ENCODE data around the gene GRIK4.

Gene GRIK4

DNA sequence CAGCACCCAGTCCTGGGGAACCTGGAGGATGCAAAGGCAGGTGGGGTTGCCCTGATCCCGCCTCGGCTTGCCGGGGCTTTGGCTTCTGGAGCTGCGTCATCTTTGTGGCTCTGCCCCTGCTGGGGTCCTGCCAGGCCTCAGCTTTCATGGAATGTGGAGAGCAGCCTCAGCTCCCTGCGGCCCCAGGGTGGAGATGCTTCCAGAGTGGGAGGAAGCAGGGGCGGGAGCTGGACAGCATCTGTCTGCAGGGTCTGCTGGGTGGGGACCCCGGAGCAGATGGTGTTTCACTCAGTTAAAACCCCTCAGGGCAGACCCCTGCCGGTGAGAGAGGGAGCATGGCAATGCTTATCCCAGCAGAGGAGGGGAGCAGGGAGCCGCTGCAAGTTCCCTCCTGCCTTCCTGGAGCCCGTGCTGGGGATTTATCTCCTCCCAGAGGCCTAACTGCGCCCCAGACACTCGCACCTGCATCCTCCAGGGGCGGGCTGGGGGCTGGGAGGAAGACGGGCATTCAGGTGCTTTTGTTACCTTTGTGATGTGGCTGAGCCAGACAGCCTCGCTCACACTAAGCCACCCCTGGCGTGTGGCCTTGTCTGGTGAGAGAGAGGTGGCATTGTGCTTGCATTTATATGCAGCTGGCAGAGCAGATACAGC is 15.7 kb downstream of the GRIK4 start:
- H3K27ac ChIP-seq (ENCODE audit: low read depth, low read length, severe bottlenecking) = no peak overlapping the region
- H3K4me3 ChIP-seq (ENCODE audit: extremely low read depth, insufficient read depth, low read length, poor library complexity, severe bottlenecking) = no peak overlapping the region
- 39 to 45% methylated on average over 11 to 13 of the region's 16 CpGs for WGBS, 2 experiments (ENCODE audit: insufficient coverage in 2 of 2)
- H3K9me3 ChIP-seq (ENCODE audit: control insufficient read depth, low read length) = no peaks in the 10 kb centered on the region
- H3K4me1 ChIP-seq (ENCODE audit: control insufficient read depth, insufficient read depth, low read length, poor library complexity, severe bottlenecking) = peaks cover 5% of the 10 kb centered on the region
- no peaks in the 10 kb centered on the region for H3K36me3 ChIP-seq (ENCODE audit: control insufficient read depth, insufficient read depth, low read length)

DNA sequence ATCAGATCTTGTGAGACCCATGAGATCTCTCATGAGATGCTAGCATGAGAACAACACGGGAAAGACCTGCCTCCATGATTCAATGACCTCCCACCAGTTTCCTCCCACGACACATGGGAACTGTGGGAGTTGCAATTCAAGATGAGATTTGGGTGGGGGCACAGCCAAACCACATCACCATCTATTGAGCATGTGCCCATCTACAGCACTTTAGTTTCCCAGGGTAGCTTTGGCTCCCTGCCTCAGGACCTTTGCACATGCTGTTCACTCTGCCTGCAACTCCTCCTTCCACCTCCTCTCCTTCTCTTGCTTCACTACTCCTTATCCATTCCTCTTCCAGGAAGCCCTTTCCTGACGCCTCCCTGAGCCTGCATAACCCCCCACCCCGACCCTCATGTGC is 17.2 kb downstream of the GRIK4 start:
- peaks cover 11% of the 10 kb centered on the region for H3K4me1 ChIP-seq (ENCODE audit: control insufficient read depth, insufficient read depth, low read length, poor library complexity, severe bottlenecking)

DNA sequence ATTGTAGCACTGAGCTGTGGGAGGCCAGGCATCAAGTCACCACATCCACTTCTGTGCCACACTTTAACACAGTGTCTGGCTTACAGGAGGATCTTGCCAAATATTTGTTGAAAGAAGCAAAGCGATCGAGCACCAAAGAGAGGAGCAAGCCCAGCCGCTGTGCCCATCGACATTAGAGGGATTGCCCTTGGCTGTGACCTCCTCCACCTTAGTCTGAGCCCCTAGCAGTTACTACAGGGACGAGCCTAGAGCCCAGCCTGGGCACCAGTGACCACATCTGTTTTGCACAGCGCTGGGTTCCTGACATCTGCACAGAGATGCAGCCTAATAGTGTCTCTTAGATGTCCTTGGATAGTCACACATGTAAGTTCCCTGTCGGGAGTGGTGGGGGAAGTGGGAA is 17.7 kb downstream of the GRIK4 start:
- WGBS, 2 experiments (ENCODE audit: insufficient coverage in 2 of 2) = 90 to 93% methylated on average over 6 to 7 of the region's 7 CpGs
- H3K36me3 ChIP-seq (ENCODE audit: control insufficient read depth, insufficient read depth, low read length) = no peaks in the 10 kb centered on the region
- peaks cover 11% of the 10 kb centered on the region for H3K4me1 ChIP-seq (ENCODE audit: control insufficient read depth, insufficient read depth, low read length, poor library complexity, severe bottlenecking)

More for the DNA sequence above, 17.2 kb downstream of the GRIK4 start:
- Histone ChIP-seq H3K27ac (ENCODE audit: low read depth, low read length, severe bottlenecking) (no peak overlapping the region), H3K9me3 (ENCODE audit: control insufficient read depth, low read length) (no peaks in the 10 kb centered on the region), H3K4me3 (ENCODE audit: extremely low read depth, insufficient read depth, low read length, poor library complexity, severe bottlenecking) (no peak overlapping the region), H3K36me3 (ENCODE audit: control insufficient read depth, insufficient read depth, low read length) (no peaks in the 10 kb centered on the region)
- WGBS, 2 experiments (ENCODE audit: insufficient coverage in 2 of 2) = 79 to 85% methylated on average over 3 to 4 of the region's 4 CpGs

DNA sequence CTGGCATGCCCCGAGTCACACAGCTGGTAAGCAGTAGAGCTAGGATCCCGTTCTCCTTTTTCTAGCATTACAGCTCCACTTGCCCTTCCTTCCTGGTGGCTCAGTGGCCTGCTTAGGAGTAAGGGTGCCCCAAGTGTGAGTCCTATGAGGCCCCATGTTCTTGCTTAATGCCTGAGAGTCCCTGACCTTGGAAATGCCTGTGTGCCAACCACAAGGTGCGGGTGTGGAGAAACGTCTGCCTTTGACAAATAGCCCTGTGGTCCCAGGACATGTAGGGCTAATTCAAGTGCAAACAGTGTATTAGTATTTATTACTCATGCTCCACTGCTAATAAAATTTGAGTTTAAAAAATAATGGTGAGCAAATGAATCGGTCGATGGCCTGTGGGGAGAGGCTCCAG is 18.4 kb downstream of the GRIK4 start:
- no peaks in the 10 kb centered on the region for H3K9me3 ChIP-seq (ENCODE audit: control insufficient read depth, low read length)
- peaks cover 11% of the 10 kb centered on the region for H3K4me1 ChIP-seq (ENCODE audit: control insufficient read depth, insufficient read depth, low read length, poor library complexity, severe bottlenecking)
- H3K36me3 ChIP-seq (ENCODE audit: control insufficient read depth, insufficient read depth, low read length) = no peaks in the 10 kb centered on the region
- no peak overlapping the region for H3K4me3 ChIP-seq (ENCODE audit: extremely low read depth, insufficient read depth, low read length, poor library complexity, severe bottlenecking)
- WGBS, 2 experiments (ENCODE audit: insufficient coverage in 2 of 2) = 77 to 94% methylated on average over 5 of the region's 6 CpGs
- H3K27ac ChIP-seq (ENCODE audit: low read depth, low read length, severe bottlenecking) = no peak overlapping the region

More for the DNA sequence above, 17.7 kb downstream of the GRIK4 start:
- H3K4me3 ChIP-seq (ENCODE audit: extremely low read depth, insufficient read depth, low read length, poor library complexity, severe bottlenecking) = no peak overlapping the region
- H3K27ac ChIP-seq (ENCODE audit: low read depth, low read length, severe bottlenecking) = no peak overlapping the region
- H3K9me3 ChIP-seq (ENCODE audit: control insufficient read depth, low read length) = no peaks in the 10 kb centered on the region

DNA sequence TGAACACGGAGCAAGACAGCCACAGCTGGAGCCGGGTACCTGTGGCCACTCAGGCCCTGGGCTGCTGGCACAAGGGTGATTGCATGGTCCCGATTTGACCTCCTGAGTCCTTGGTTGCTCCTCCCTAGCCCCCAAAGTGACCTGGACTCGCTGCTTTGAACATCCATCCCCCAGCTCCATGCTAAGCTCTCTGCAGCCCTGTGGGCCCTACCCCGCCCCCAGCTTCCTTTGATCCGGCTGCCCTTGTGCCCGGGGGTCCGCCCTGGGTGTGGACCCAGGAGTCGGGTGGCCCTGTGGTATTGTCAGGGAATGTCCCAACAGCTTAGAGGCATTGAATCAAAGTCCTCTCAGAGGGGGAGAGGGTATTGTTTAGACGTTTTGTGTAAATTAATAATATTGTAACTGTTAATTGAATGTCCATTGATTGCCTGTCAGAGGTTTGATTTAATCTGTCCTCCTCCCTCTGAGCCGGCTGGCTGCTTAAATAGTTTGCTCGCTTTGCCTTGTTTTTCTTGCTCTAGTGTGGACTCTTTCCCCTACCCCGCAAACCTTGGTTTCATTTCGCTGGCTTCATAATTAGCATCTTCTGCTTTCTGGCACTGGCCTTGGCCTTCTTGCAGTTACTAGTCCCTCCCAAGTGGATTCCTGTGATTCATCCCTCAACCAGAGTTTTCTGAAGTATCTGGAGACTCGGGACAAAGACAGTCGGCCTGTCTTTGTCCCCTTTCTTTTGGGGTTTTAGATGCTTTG is 20.7 kb downstream of the GRIK4 start:
- WGBS, 2 experiments (ENCODE audit: insufficient coverage in 2 of 2) = 80% methylated on average over 9 to 15 of the region's 16 CpGs
- Histone ChIP-seq H3K36me3 (ENCODE audit: control insufficient read depth, insufficient read depth, low read length) (no peaks in the 10 kb centered on the region), H3K9me3 (ENCODE audit: control insufficient read depth, low read length) (no peaks in the 10 kb centered on the region), H3K4me1 (ENCODE audit: control insufficient read depth, insufficient read depth, low read length, poor library complexity, severe bottlenecking) (peaks cover 7% of the 10 kb centered on the region), H3K27ac (ENCODE audit: low read depth, low read length, severe bottlenecking) (no peak overlapping the region), H3K4me3 (ENCODE audit: extremely low read depth, insufficient read depth, low read length, poor library complexity, severe bottlenecking) (no peak overlapping the region)

DNA sequence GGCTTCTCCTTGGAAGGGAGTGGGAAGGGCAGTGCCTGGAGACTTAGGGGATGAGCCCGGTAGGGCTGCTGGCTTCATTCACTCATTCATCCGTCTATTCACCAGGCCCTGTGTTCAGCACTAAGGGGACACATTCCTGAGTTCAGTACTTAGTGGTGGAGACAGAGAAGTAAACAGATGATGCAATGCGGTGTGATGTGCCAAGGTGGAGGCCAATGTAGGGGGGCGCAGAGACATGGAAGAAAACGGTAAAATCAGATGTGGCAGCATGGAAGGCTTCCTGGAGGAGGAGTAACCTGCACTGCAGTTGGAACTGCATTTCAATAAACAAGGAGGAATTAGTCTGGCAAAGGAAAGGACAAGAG is 21.3 kb downstream of the GRIK4 start:
- WGBS, 2 experiments (ENCODE audit: insufficient coverage in 2 of 2) = 77 to 86% methylated on average over 4 to 5 of the region's 5 CpGs
- Histone ChIP-seq H3K4me1 (ENCODE audit: control insufficient read depth, insufficient read depth, low read length, poor library complexity, severe bottlenecking) (peaks cover 6% of the 10 kb centered on the region), H3K36me3 (ENCODE audit: control insufficient read depth, insufficient read depth, low read length) (no peaks in the 10 kb centered on the region), H3K27ac (ENCODE audit: low read depth, low read length, severe bottlenecking) (no peak overlapping the region), H3K4me3 (ENCODE audit: extremely low read depth, insufficient read depth, low read length, poor library complexity, severe bottlenecking) (no peak overlapping the region), H3K9me3 (ENCODE audit: control insufficient read depth, low read length) (no peaks in the 10 kb centered on the region)

DNA sequence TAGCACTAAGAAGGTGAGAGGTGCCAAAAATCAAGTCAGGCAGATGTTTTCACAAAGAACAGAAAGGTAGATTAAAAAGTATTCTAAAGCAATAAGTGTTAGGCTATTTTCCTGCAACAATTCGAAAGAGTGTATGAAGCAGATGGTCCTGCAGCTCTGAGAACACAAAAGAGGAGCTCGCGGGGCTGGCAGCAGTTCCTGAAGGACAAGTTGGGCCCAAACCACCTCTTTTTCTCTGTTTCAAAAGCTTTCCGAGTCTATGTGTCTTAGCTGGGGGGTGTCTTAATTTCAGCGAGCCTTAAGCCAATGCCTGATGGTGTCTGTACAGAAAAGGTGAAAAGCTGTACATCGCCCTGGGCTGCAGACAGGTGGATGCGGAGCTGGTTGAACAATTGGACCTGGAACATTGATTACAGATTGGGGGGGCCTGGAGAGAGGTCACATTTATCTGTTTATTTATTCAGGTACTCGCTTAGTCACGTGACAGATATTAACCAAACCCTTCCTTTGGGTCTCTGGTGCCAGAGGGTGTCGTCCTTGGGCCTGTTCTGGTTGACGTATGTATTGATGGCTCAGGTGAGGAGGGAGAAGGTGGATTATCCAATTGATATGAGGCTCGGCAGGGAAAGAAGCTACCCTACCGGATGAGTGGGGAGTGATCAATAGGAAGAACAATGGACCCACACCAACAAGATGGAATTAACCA is 24.7 kb downstream of the GRIK4 start:
- no peak overlapping the region for H3K27ac ChIP-seq (ENCODE audit: low read depth, low read length, severe bottlenecking)
- WGBS, 2 experiments (ENCODE audit: insufficient coverage in 2 of 2) = 91 to 93% methylated on average over 8 to 13 of the region's 13 CpGs
- no peaks in the 10 kb centered on the region for H3K36me3 ChIP-seq (ENCODE audit: control insufficient read depth, insufficient read depth, low read length)
- peaks cover 6% of the 10 kb centered on the region for H3K4me1 ChIP-seq (ENCODE audit: control insufficient read depth, insufficient read depth, low read length, poor library complexity, severe bottlenecking)
- H3K9me3 ChIP-seq (ENCODE audit: control insufficient read depth, low read length) = no peaks in the 10 kb centered on the region
- no peak overlapping the region for H3K4me3 ChIP-seq (ENCODE audit: extremely low read depth, insufficient read depth, low read length, poor library complexity, severe bottlenecking)

DNA sequence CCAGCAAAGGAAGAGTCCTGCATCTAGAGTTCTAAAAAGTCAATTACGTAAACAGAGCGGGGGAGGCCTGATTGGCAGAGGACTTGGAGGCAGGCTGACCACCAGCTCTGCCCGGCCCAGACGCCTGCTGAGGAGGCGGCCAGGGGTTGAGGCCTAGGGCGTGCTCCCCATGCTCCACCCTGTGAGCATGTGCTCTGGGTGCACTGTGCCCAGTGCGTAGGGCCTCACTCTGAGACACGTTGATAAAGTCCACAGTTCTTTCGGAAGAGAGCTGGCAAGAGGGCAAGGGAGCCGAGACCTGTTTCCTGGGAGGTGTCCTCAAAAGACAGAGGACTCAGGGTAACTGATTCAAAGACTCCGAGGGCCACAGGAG is 25.2 kb downstream of the GRIK4 start:
- WGBS, 2 experiments (ENCODE audit: insufficient coverage in 2 of 2) = 91 to 93% methylated on average over 11 of the region's 11 CpGs

DNA sequence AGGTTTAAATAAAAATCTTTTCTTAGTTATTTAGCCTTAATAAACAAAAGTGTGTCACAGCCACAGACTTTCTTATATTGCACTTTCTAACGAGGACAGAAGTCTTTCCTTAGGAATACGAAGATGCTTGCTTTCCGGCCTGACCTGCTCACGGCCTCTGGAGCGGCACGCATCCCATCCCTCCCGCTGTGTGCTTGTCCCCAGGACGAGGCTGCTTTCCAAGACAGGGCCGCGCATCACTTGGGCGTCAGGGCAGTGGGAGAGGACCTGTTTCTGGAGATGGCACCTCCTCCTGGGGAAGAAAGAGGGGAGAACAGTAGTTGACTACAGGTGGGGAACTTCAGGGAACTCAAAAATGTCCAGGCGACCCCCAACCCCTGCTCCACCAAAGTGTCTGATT is 26.4 kb downstream of the GRIK4 start:
- peaks cover 6% of the 10 kb centered on the region for H3K9me3 ChIP-seq (ENCODE audit: control insufficient read depth, low read length)
- whole genome bisulfite sequencing, 2 experiments (ENCODE audit: insufficient coverage in 2 of 2) = 80 to 87% methylated on average over 8 to 12 of the region's 12 CpGs
- no peaks in the 10 kb centered on the region for H3K4me1 ChIP-seq (ENCODE audit: control insufficient read depth, insufficient read depth, low read length, poor library complexity, severe bottlenecking)

More for the DNA sequence above, 25.2 kb downstream of the GRIK4 start:
- Histone ChIP-seq H3K4me3 (ENCODE audit: extremely low read depth, insufficient read depth, low read length, poor library complexity, severe bottlenecking) (no peak overlapping the region), H3K9me3 (ENCODE audit: control insufficient read depth, low read length) (peaks cover 3% of the 10 kb centered on the region), H3K4me1 (ENCODE audit: control insufficient read depth, insufficient read depth, low read length, poor library complexity, severe bottlenecking) (peaks cover 6% of the 10 kb centered on the region), H3K27ac (ENCODE audit: low read depth, low read length, severe bottlenecking) (no peak overlapping the region), H3K36me3 (ENCODE audit: control insufficient read depth, insufficient read depth, low read length) (no peaks in the 10 kb centered on the region)

DNA sequence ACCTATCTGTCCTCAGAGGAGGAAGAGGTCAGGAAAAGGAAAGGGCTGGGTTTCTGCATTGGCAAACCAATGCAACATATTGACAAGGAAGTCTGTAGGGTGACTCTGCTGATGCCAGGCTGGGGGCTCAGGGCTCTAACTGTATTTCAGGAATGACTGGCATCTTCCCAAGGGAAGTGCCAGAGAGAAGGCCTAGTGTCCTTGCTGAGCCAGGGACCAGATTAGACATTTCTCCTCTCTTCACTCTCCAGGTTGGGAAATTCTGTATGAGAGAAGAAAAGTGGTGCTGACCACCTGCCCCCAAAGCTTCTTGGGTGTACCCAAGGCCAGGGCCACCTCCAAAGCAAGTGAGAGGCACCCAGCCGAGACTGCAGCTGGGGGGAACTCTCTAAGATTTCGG is 27.2 kb downstream of the GRIK4 start:
- Histone ChIP-seq H3K4me1 (ENCODE audit: control insufficient read depth, insufficient read depth, low read length, poor library complexity, severe bottlenecking) (no peaks in the 10 kb centered on the region), H3K9me3 (ENCODE audit: control insufficient read depth, low read length) (peaks cover 6% of the 10 kb centered on the region), H3K27ac (ENCODE audit: low read depth, low read length, severe bottlenecking) (no peak overlapping the region), H3K4me3 (ENCODE audit: extremely low read depth, insufficient read depth, low read length, poor library complexity, severe bottlenecking) (no peak overlapping the region), H3K36me3 (ENCODE audit: control insufficient read depth, insufficient read depth, low read length) (no peaks in the 10 kb centered on the region)
- WGBS, 2 experiments (ENCODE audit: insufficient coverage in 2 of 2) = 85 to 92% methylated on average over 2 of the region's 2 CpGs

More for the DNA sequence above, 26.4 kb downstream of the GRIK4 start:
- H3K27ac ChIP-seq (ENCODE audit: low read depth, low read length, severe bottlenecking) = no peak overlapping the region
- H3K36me3 ChIP-seq (ENCODE audit: control insufficient read depth, insufficient read depth, low read length) = no peaks in the 10 kb centered on the region
- H3K4me3 ChIP-seq (ENCODE audit: extremely low read depth, insufficient read depth, low read length, poor library complexity, severe bottlenecking) = no peak overlapping the region

Measured in mesodermal cell (in vitro differentiated cells).